Neural cell (in vitro differentiated cells): ENCODE results near the gene RNF7. TPM values are rescaled to one million over a fixed set of nuclear protein-coding genes. Genes with fewer than 3 reads are reported as not detected.

Experiments
- H2AFZ ChIP-seq: fragments of 200-600, 300-800 bp; sonication (generic), shearing (Covaris generic); 2 replicates; pipeline ENCODE4 v1.6.0; 2014; ENCODE audit warnings: low read depth, mild to moderate bottlenecking, antibody characterized with exemption, low read length, moderate library complexity
- H3F3A ChIP-seq: fragments of 200-600 bp; shearing (Covaris generic); 2 replicates; pipeline ENCODE4 v1.6.1; 2016; ENCODE audit warnings: mild to moderate bottlenecking, moderate library complexity, mixed read lengths, antibody characterized with exemption, low read length; ENCODE audit not compliant: insufficient read depth, poor library complexity, severe bottlenecking
- H3K27ac ChIP-seq: fragments of 200-600, 300-800 bp; sonication (generic), shearing (Covaris generic); 2 replicates; pipeline ENCODE4 v1.5.1; 2014; ENCODE audit warnings: mild to moderate bottlenecking, low read length, moderate library complexity
- H3K27me3 ChIP-seq: fragments of 300-800, 200-600 bp; sonication (generic), shearing (Covaris generic); 2 replicates; pipeline ENCODE4 v1.6.0; 2014; ENCODE audit warnings: mild to moderate bottlenecking, low read depth, low read length, moderate library complexity; ENCODE audit not compliant: insufficient read depth
- H3K36me3 ChIP-seq: fragments of 300-800, 200-600 bp; sonication (generic), shearing (Covaris generic); 2 replicates; pipeline ENCODE4 v1.5.1; 2014; ENCODE audit warnings: mild to moderate bottlenecking, antibody characterized with exemption, low read length, moderate library complexity; ENCODE audit not compliant: insufficient read depth
- H3K4me2 ChIP-seq: fragments of 300-800, 200-600 bp; sonication (generic), shearing (Covaris generic); 2 replicates; pipeline ENCODE4 v1.6.0; 2014; ENCODE audit warnings: mild to moderate bottlenecking, low read length
- H3K4me3 ChIP-seq: fragments of 300-800, 200-600 bp; sonication (generic), shearing (Covaris generic); 2 replicates; pipeline ENCODE4 v1.5.1; 2014; ENCODE audit warnings: mild to moderate bottlenecking, low read length, moderate library complexity
- H3K79me2 ChIP-seq: fragments of 200-600 bp; shearing (Covaris generic); replicated peaks from 2 replicates; pipeline ENCODE4 v1.6.0; 2014; ENCODE audit warnings: mild to moderate bottlenecking, low read length, moderate library complexity; ENCODE audit not compliant: insufficient read depth
- H3K9ac ChIP-seq: fragments of 300-800, 200-600 bp; sonication (generic), shearing (Covaris generic); 2 replicates; pipeline ENCODE4 v1.6.1; 2016; ENCODE audit warnings: mild to moderate bottlenecking, low read length, mixed read lengths
- H3K9me2 ChIP-seq: fragments of 200-600 bp; shearing (Covaris generic); 2 replicates; pipeline ENCODE4 v1.6.1; 2016; ENCODE audit warnings: mild to moderate bottlenecking, low read length, mixed read lengths; ENCODE audit not compliant: insufficient read depth
- H3K9me3 ChIP-seq: fragments of 200-600, 300-800 bp; sonication (generic), shearing (Covaris generic); 2 replicates; pipeline ENCODE4 v1.6.1; 2016; ENCODE audit warnings: mild to moderate bottlenecking, mixed run types, low read length, moderate library complexity, mixed read lengths
- H4K20me1 ChIP-seq: fragments of 200-600 bp; shearing (Covaris generic); 2 replicates; pipeline ENCODE4 v1.6.1; 2016; ENCODE audit warnings: mild to moderate bottlenecking, mixed run types; ENCODE audit not compliant: insufficient read depth
- CTCF ChIP-seq: fragments of 450-650 bp; IDR thresholded peaks from 2 replicates; pipeline ENCODE4 v1.5.1; 2014; ENCODE audit warnings: antibody characterized with exemption, mild to moderate bottlenecking, moderate library complexity; ENCODE audit not compliant: poor library complexity, severe bottlenecking
- EP300 ChIP-seq: fragments of 450-650 bp; conservative IDR thresholded peaks from 2 replicates; pipeline ENCODE4 v1.6.1; 2014; ENCODE audit warnings: antibody characterized with exemption, mild to moderate bottlenecking, moderate library complexity; ENCODE audit not compliant: poor library complexity, severe bottlenecking
- EZH2 ChIP-seq: fragments of 200-600, 300-800 bp; shearing (Covaris generic), sonication (generic); IDR thresholded peaks from 2 replicates; pipeline ENCODE4 v1.6.1; 2014; ENCODE audit warnings: antibody characterized with exemption, low read length, borderline replicate concordance, mild to moderate bottlenecking; ENCODE audit not compliant: insufficient read depth, poor library complexity, severe bottlenecking
- MXI1 ChIP-seq: fragments of 450-650 bp; conservative IDR thresholded peaks from 2 replicates; pipeline ENCODE4 v1.6.1; 2014; ENCODE audit warnings: antibody characterized with exemption, mild to moderate bottlenecking; ENCODE audit not compliant: poor library complexity, severe bottlenecking
- POLR2AphosphoS5 ChIP-seq: IDR thresholded peaks from 2 replicates; pipeline ENCODE4 v1.6.1; 2012
- RAD21 ChIP-seq: fragments of 450-650 bp; conservative IDR thresholded peaks from 2 replicates; pipeline ENCODE4 v1.6.1; 2014; ENCODE audit warnings: antibody characterized with exemption, mild to moderate bottlenecking, moderate library complexity
- REST ChIP-seq: IDR thresholded peaks from 2 replicates; pipeline ENCODE4 v1.6.1; 2012; ENCODE audit warnings: borderline replicate concordance
- SMC3 ChIP-seq: fragments of 450-650 bp; conservative IDR thresholded peaks from 2 replicates; pipeline ENCODE4 v1.6.1; 2014; ENCODE audit warnings: antibody characterized with exemption, mild to moderate bottlenecking, moderate library complexity; ENCODE audit not compliant: poor library complexity
- TAF1 ChIP-seq: IDR thresholded peaks from 2 replicates; pipeline ENCODE4 v1.6.1; 2012; ENCODE audit warnings: low read depth
- polyA plus RNA-seq: library from polyadenylated mRNA; depleted of rRNA; stranded (reverse); fragments of >200 nt; gene quantifications from 2 replicates; pipeline ENCODE4 v1.2.3, GENCODE V29; 2014

The RNF7 gene
- polyA plus RNA-seq, 1 donor from 2014 or later: 170 TPM

- TF ChIP-seq CTCF (no peak), MXI1 (no peak), SMC3 (no peak), RAD21 (no peak)
- H3F3A ChIP-seq: no peaks in the 10 kb centered on the region
- no peak overlapping the region for H3K4me3 ChIP-seq
- no peaks in the 10 kb centered on the region for H3K9me2 ChIP-seq
- no peaks in the 10 kb centered on the region for H3K27me3 ChIP-seq
- H3K9me3 ChIP-seq: no peaks in the 10 kb centered on the region
- no peak overlapping the region for H3K27ac ChIP-seq
- no peak overlapping the region for H2AFZ ChIP-seq
- H4K20me1 ChIP-seq: no peaks in the 10 kb centered on the region
- no peaks in the 10 kb centered on the region for H3K36me3 ChIP-seq
- no peaks in the 10 kb centered on the region for H3K79me2 ChIP-seq
- H3K9ac ChIP-seq: no peak overlapping the region
- H3K4me2 ChIP-seq: no peak overlapping the region
Observed at GRCh38 chr3:141723255-141723654, 14.8 kb upstream of the RNF7 start.

DNA sequence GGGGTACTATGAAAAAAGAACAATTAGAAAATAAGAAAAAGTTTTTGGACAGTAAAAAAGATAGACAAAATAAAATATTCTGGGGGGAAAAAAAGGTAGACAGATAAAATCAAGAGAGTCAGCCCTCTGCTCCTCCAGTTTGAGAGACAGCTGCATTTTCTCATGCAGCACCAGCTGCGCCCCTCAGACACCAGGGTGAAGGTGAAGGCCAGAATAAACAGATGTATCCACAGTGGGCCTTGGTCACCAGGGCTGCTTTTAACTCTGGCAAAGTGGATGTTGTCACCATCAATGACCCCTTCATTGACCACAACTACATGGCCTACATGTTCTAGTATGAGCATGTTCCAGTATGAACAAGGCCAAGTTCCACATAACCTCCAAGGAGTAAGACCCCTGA, 13.9 kb upstream of the RNF7 start:
- H3K27me3 ChIP-seq: no peaks in the 10 kb centered on the region
- no peaks in the 10 kb centered on the region for H3K79me2 ChIP-seq
- no peaks in the 10 kb centered on the region for H3F3A ChIP-seq
- no peak overlapping the region for H3K4me3 ChIP-seq
- no peaks in the 10 kb centered on the region for H3K36me3 ChIP-seq
- no peak overlapping the region for H2AFZ ChIP-seq
- no peak for TF ChIP-seq SMC3
- TF ChIP-seq REST: no peak
- TF ChIP-seq TAF1: no peak
- no peak for TF ChIP-seq POLR2AphosphoS5
- no peak for TF ChIP-seq CTCF
- no peak for TF ChIP-seq EZH2
- TF ChIP-seq RAD21: no peak
- TF ChIP-seq EP300: no peak
- no peak for TF ChIP-seq MXI1
- no peaks in the 10 kb centered on the region for H3K9me2 ChIP-seq
- H3K9ac ChIP-seq: no peak overlapping the region
- no peak overlapping the region for H3K27ac ChIP-seq
- H3K9me3 ChIP-seq: no peaks in the 10 kb centered on the region
- H3K4me2 ChIP-seq: no peak overlapping the region
- H4K20me1 ChIP-seq: no peaks in the 10 kb centered on the region
